ENCODE data around the gene RUBCN.

The RUBCN gene

GRCh38 chr3:197736491-197737318 is at the start of gene RUBCN:
Gene RUBCN, minus strand, starts transcription at chr3:197736904. Its CDS starts 185 bp downstream, at chr3:197736719.
- peak; percentile 87 to 92 for DNase-seq (ENCODE audit: low read depth in 2 of 2)

- no peak for DNase-seq (ENCODE audit: low read depth in 2 of 2)
Measured at GRCh38 chr3:197784019-197784585, 47.4 kb upstream of the RUBCN start.

GRCh38 chr3:197782230-197782629 is 45.5 kb upstream of the RUBCN start:
- no peak for DNase-seq (ENCODE audit: low read depth in 2 of 2)

- no peak for DNase-seq (ENCODE audit: low read depth in 2 of 2)
Measured at GRCh38 chr3:197775317-197775716, 38.6 kb upstream of the RUBCN start.

- DNase-seq (ENCODE audit: low read depth in 2 of 2): no peak
Measured at GRCh38 chr3:197761784-197762183, 25.1 kb upstream of the RUBCN start.

DNA sequence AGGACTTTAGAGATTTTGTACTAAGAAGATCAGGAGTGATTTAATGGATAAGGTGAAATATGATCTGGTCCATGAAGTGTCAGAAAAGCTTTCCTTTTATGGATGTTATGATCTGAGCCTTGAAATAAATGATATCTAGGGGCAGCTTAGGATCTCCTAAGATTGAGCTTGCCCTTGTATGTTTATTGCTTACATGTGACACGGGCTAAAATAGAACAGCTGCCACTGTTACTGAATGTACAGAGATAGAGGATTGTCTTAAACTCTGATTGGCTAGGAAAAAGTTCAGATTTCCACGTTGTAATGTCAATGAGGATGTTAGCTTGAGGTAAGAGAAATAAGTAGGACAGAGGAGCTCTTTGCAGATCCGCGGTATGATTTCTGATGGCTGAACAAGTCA is 21.8 kb upstream of the RUBCN start:
- no peak for DNase-seq (ENCODE audit: low read depth in 2 of 2)

DNA sequence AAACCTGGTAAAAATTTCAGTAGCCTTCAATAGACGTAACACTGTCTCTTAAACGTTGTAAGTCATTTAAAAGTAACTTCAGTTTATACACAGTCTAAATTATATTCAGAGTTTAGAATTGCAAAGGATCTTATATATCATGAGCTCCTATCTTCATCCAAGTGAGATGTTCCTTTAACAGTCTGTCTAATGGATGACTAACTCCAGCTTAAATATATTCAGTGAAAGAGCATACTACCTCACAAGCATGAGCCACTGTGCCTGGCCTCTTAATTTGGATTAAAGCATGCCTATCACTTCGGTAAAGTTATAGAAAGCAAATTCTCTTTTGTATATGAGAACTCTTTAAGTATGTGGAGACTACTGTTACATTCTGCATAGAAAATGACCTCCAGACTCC is 20.0 kb upstream of the RUBCN start:
- no peak for DNase-seq (ENCODE audit: low read depth in 2 of 2)

GRCh38 chr3:197753263-197753662 is 16.6 kb upstream of the RUBCN start:
- DNase-seq (ENCODE audit: low read depth in 2 of 2): no peak

- DNase-seq (ENCODE audit: low read depth in 2 of 2): no peak
Measured at GRCh38 chr3:197752107-197752506, 15.4 kb upstream of the RUBCN start.

- DNase-seq (ENCODE audit: low read depth in 2 of 2): peak; percentile 20 to 39
Measured at GRCh38 chr3:197750858-197751737, 14.4 kb upstream of the RUBCN start.

DNA sequence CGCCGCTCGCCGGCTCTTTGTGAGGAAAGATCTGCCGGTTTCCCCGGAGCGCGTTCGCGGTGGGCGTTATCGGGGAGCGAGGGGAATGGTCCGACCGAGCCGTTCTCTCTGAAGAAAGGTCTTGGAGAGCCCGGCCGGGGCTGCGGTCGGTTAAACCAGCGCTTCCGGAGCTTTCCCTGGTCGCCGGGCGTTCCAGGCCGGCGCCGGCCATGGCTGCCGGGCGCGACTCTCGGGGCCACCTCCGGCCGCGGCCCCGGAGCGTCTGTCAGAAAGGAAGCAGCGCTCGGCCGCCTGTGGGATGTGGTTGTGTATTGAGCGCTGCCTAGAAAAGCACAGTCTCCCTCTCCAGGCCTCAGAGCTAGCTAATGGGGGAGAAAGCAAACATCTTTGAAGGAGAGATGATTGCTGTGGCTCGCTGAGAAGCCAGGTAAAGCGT is 13.7 kb upstream of the RUBCN start:
- DNase-seq (ENCODE audit: low read depth in 2 of 2): peak; percentile 17 to 36

DNA sequence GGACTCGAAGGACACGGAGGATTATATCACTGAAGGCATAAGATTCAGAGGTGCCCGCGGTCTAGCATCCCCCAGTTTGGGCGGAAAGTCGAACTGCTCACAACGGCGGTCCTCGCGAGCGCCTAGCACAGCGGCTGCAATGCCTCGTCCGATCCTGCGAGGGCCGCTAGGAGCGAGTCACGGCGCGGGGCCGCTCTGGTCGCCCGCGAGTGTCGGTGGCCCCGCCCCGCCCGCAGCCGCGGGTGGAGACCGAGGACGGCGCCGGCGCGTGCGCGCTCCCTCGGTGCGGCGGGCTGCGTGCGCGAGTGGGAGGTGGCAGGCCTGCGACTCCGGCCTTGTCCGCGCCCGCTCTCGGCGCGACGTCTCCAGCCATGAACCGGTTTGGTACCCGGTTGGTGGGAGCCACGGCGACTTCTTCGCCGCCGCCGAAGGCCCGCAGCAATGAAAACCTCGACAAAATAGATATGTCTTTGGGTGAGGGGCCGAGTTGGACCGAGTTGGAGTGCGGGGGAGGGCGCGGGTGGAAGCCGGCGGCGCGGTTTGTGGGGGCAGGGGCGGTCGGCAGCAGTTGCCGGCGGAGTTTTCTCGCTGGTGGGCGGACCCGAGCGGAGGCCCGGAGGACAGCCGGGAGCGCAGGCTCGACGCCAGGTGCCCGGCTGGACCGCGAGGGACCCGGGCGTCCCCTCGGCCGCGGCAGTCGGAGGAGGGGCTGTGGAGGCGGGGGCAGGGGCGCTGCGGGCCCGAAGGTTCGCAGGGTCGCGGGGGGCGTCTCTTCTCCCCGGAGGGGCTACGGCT is 13.1 kb upstream of the RUBCN start, which contains the start of gene FYTTD1:
TSS of gene FYTTD1 (plus strand) at position 283 of the 795 bp plus-strand sequence. CDS start at position 372, 89 bp downstream.
- peak; percentile 74 to 75 for DNase-seq (ENCODE audit: low read depth in 2 of 2)

DNA sequence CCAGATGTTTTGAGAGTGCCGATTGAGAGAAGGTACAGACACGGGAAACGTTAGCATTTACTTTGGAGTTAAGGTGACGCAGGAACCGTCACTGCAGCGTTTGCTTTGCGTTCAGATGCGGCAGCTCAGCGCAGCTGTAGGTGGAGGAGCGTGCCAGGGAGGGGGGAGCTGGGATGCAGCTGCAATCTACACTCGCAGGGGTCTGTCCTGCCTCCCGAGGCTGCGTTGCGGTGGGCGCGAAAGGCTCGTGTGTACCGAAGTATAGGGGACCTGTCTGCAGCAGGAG is 12.6 kb upstream of the RUBCN start:
- peak; percentile 43 to 45 for DNase-seq (ENCODE audit: low read depth in 2 of 2)

GRCh38 chr3:197748597-197749314 is 12.1 kb upstream of the RUBCN start:
- DNase-seq (ENCODE audit: low read depth in 2 of 2): no peak

GRCh38 chr3:197746801-197747237 is 10.1 kb upstream of the RUBCN start:
- no peak for DNase-seq (ENCODE audit: low read depth in 2 of 2)

GRCh38 chr3:197746209-197746608 is 9.5 kb upstream of the RUBCN start:
- no peak for DNase-seq (ENCODE audit: low read depth in 2 of 2)

DNA sequence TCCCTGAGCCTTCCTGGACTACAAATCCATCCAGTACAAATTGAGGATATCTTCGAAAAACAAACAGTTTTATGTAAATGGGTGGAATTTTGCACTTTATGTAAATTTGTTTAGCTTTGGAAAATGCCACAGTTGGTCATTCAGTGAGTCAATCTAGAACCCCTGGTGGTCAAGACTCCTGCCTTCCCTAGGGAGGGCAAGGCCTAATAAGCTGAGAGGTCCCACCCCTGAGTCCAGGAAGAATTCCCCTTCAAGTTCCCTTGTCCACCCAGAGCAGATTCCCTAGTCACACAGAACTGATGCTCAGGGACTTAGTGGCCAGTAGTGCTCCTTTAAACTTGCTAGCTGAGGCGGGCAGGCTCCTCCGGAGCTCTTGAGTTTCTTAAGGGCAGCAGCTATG is 6.1 kb upstream of the RUBCN start:
- no peak for DNase-seq (ENCODE audit: low read depth in 2 of 2)

DNA sequence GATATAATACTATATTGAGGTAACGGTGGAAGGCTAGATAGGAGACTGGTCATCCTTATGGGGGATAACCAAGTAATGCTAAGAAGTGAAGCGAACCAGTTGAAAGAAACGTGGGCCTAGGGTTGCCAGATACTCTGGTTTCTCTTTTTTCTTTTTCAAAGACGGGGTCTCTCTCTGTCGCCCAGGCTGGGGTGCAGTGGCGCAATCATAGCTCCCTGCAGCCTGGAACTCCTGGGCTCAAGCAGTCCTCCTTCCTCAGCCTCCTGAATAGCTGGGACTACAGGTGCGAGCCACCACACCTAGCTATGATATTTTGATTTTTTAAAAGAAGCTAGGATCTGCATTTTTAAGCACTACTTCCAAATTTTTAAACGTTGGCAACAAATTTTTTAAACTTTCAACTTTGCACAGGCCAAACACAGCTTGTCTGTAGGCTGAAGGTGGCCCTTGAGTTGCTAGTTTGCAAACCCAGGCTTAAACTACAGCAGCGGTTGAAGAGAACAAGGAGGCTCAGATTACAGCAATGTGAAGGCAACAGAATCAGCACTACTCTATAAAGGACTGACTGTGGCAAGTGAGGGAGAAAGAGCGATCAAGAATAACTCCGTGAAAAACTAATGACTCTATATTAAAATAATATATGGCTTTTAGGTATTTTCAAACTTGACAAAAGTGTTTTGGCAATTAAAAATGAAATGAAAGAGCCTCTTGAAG is 1.2 kb upstream of the RUBCN start:
- no peak for DNase-seq (ENCODE audit: low read depth in 2 of 2)

DNA sequence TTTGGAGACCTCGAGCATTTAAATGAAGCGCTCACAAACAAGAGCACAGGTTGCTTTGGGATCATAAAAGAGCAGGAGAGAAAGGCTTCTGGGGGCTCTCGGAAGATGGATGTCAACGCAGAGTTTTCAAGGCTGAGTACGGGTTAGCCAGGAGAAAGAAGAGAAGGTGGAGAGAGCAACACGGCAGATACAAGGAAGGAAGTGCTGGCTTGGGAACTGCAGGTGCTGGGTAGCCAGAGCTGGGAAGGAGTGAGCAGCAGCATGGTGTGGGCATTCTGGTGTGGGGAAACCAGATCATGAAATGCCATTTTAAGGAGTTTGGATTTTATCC is 580 bp upstream of the RUBCN start:
- peak in 1 of 2 experiments; percentile 1 for DNase-seq (ENCODE audit: low read depth in 2 of 2)

- peak; percentile 8 to 47 for DNase-seq (ENCODE audit: low read depth in 2 of 2)
Measured at GRCh38 chr3:197736010-197736490, 654 bp downstream of the RUBCN start.
